ENCODE measurements around the gene EYA4. TPM values are rescaled to one million over a fixed set of nuclear protein-coding genes. Genes with fewer than 3 reads are reported as not detected.

The EYA4 gene
- total RNA-seq, 2 experiments from 2014 or later: not detected

GRCh38 chr6:133532908-133533307, 291.8 kb downstream of the EYA4 start:
- intact Hi-C loops (cut with DNase I, micrococcal nuclease): no loop called here
- Mint-ChIP-seq H3K9me3 (no peaks in the 10 kb centered on the region), H3K4me1 (ENCODE audit: low read depth) (no peaks in the 10 kb centered on the region), H3K4me3 (no peak overlapping the region), H3K27ac (no peak overlapping the region), H3K27me3 (peaks cover 13% of the 10 kb centered on the region), H3K36me3 (ENCODE audit: low read depth) (no peaks in the 10 kb centered on the region)
- no peak for DNase-seq
- no peaks in the 10 kb centered on the region for H3K9me3 ChIP-seq (ENCODE audit: control insufficient read depth in 1 of 2, insufficient read depth in 1 of 2, low read length in 2 of 2)
- no peak overlapping the region for H3K27ac ChIP-seq (ENCODE audit: low read depth in 1 of 2, low read length in 2 of 2)
- no peak for TF ChIP-seq CTCF (IDR thresholded peaks at IDR 0.05)
- no peaks in the 10 kb centered on the region for H3K36me3 ChIP-seq (ENCODE audit: insufficient read depth, low read length)
- H3K27me3 ChIP-seq (ENCODE audit: control insufficient read depth in 1 of 2, insufficient read depth in 2 of 2, low read length in 2 of 2): no peaks in the 10 kb centered on the region
- no peak overlapping the region for H3K4me3 ChIP-seq (ENCODE audit: low read length)
- CTCF ChIA-PET: no interaction called here
- H3K4me1 ChIP-seq (ENCODE audit: insufficient read depth, low read length): no peaks in the 10 kb centered on the region
- POLR2A ChIA-PET: no interaction called here
- no peak for ATAC-seq (ENCODE audit: poor library complexity)

GRCh38 chr6:133539502-133540259, 298.5 kb downstream of the EYA4 start:
- no peaks in the 10 kb centered on the region for H3K36me3 Mint-ChIP-seq (ENCODE audit: low read depth)
- Histone ChIP-seq H3K9me3 (ENCODE audit: control insufficient read depth in 1 of 2, insufficient read depth in 1 of 2, low read length in 2 of 2) (no peaks in the 10 kb centered on the region), H3K27ac (ENCODE audit: low read depth in 1 of 2, low read length in 2 of 2) (no peak overlapping the region), H3K36me3 (ENCODE audit: insufficient read depth, low read length) (no peaks in the 10 kb centered on the region), H3K4me1 (ENCODE audit: insufficient read depth, low read length) (no peaks in the 10 kb centered on the region), H3K27me3 (ENCODE audit: control insufficient read depth in 1 of 2, insufficient read depth in 2 of 2, low read length in 2 of 2) (peaks cover 0 to 1% of the 10 kb centered on the region in 2 experiments), H3K4me3 (ENCODE audit: low read length) (no peak overlapping the region)
- no peaks in the 10 kb centered on the region for H3K9me3 Mint-ChIP-seq
- DNase-seq (no peak), ATAC-seq (ENCODE audit: poor library complexity) (no peak)
- intact Hi-C loops (cut with DNase I, micrococcal nuclease): no loop called here
- H3K4me1 Mint-ChIP-seq (ENCODE audit: low read depth): no peaks in the 10 kb centered on the region
- CTCF ChIA-PET: no interaction called here
- no peak overlapping the region for H3K4me3 Mint-ChIP-seq
- no peak for TF ChIP-seq CTCF (IDR thresholded peaks at IDR 0.05)
- no peak overlapping the region for H3K27ac Mint-ChIP-seq
- H3K27me3 Mint-ChIP-seq: peaks cover 35% of the 10 kb centered on the region
- POLR2A ChIA-PET: no interaction called here

GRCh38 chr6:133540361-133540760, 299.2 kb downstream of the EYA4 start:
- intact Hi-C loops (cut with DNase I, micrococcal nuclease): no loop called here
- Histone ChIP-seq H3K4me1 (ENCODE audit: insufficient read depth, low read length) (no peaks in the 10 kb centered on the region), H3K27me3 (ENCODE audit: control insufficient read depth in 1 of 2, insufficient read depth in 2 of 2, low read length in 2 of 2) (peaks cover 0 to 2% of the 10 kb centered on the region in 2 experiments), H3K27ac (ENCODE audit: low read depth in 1 of 2, low read length in 2 of 2) (no peak overlapping the region), H3K36me3 (ENCODE audit: insufficient read depth, low read length) (no peaks in the 10 kb centered on the region), H3K9me3 (ENCODE audit: control insufficient read depth in 1 of 2, insufficient read depth in 1 of 2, low read length in 2 of 2) (no peaks in the 10 kb centered on the region), H3K4me3 (ENCODE audit: low read length) (no peak overlapping the region)
- ChIA-PET CTCF (no interaction called here), POLR2A (no interaction called here)
- ATAC-seq (ENCODE audit: poor library complexity) (no peak), DNase-seq (no peak)
- no peak overlapping the region for H3K4me3 Mint-ChIP-seq
- H3K27ac Mint-ChIP-seq: no peak overlapping the region
- H3K36me3 Mint-ChIP-seq (ENCODE audit: low read depth): no peaks in the 10 kb centered on the region
- no peaks in the 10 kb centered on the region for H3K4me1 Mint-ChIP-seq (ENCODE audit: low read depth)
- peaks cover 35% of the 10 kb centered on the region for H3K27me3 Mint-ChIP-seq
- no peaks in the 10 kb centered on the region for H3K9me3 Mint-ChIP-seq
- TF ChIP-seq CTCF (IDR thresholded peaks at IDR 0.05): no peak
